Cardiac fibroblast (primary cell): Measurements from ENCODE around the gene RASD1.

Experiments
- DNase-seq, 2 donors: peaks; one replicate each; pipeline versions ENCODE4 v3.0.0 to v3.0.0-alpha.2; 2010; ENCODE audit warnings: low read depth in 2 of 2
- H3K4me3 ChIP-seq, 2 donors: replicated peaks in 1 of 2; 1 replicate in 1 of 2; 2 replicates in 1 of 2; pipeline ENCODE4 v1.5.1; 2011; ENCODE audit warnings: low read depth in 2 of 2, low read length in 2 of 2, mild to moderate bottlenecking in 2 of 2, moderate library complexity in 1 of 2
- CTCF ChIP-seq: IDR thresholded peaks from one replicate; pipeline ENCODE4 v1.5.1; 2011; ENCODE audit warnings: low read depth, mild to moderate bottlenecking, low read length, inconsistent platforms

Gene RASD1

GRCh38 chr17:17454276-17454675 is 41.9 kb downstream of the RASD1 start:
- TF ChIP-seq CTCF: no peak
- DNase-seq: no peak
- no peak overlapping the region for H3K4me3 ChIP-seq

- no peak overlapping the region for H3K4me3 ChIP-seq
- DNase-seq: no peak
- no peak for TF ChIP-seq CTCF
These were observed 43.1 kb downstream of the RASD1 start for GRCh38 chr17:17453088-17453487.

- no peak for TF ChIP-seq CTCF
- no peak for DNase-seq
- no peak overlapping the region for H3K4me3 ChIP-seq
These were observed 47.5 kb downstream of the RASD1 start for GRCh38 chr17:17448723-17449122.

GRCh38 chr17:17448076-17448475 is 48.1 kb downstream of the RASD1 start:
- no peak overlapping the region for H3K4me3 ChIP-seq
- no peak for TF ChIP-seq CTCF
- DNase-seq: no peak

GRCh38 chr17:17447264-17447663 is 48.9 kb downstream of the RASD1 start:
- no peak for TF ChIP-seq CTCF
- no peak for DNase-seq

GRCh38 chr17:17446666-17447155 is 49.5 kb downstream of the RASD1 start:
- DNase-seq: no peak
- no peak overlapping the region for H3K4me3 ChIP-seq
- no peak for TF ChIP-seq CTCF

More at GRCh38 chr17:17447264-17447663, 48.9 kb downstream of the RASD1 start:
- H3K4me3 ChIP-seq: no peak overlapping the region
